ENCODE results near the gene NAALADL2.
"Not testable (repeated sequence)": the region's sequence is repeated elsewhere in the genome, so short reads cannot be mapped to it uniquely, and the experiment has no call there.

Gene NAALADL2

GRCh38 chr3:175389560-175389959 is 530.4 kb downstream of the NAALADL2 start:
- no peak for DNase-seq

GRCh38 chr3:175391601-175392000 is 532.5 kb downstream of the NAALADL2 start:
- DNase-seq, result no peak

GRCh38 chr3:175392653-175393052 is 533.5 kb downstream of the NAALADL2 start:
- DNase-seq, result no peak

- DNase-seq, result no peak
These were observed 538.2 kb downstream of the NAALADL2 start for GRCh38 chr3:175397372-175397771.

GRCh38 chr3:175398676-175399075 is 539.5 kb downstream of the NAALADL2 start:
- DNase-seq, result no peak

- no peak for DNase-seq
These were observed 540.2 kb downstream of the NAALADL2 start for GRCh38 chr3:175399156-175399840.

GRCh38 chr3:175404027-175404426 is 544.9 kb downstream of the NAALADL2 start:
- DNase-seq, result no peak

GRCh38 chr3:175404621-175405020 is 545.5 kb downstream of the NAALADL2 start:
- no peak for DNase-seq

GRCh38 chr3:175410251-175410650 is 551.1 kb downstream of the NAALADL2 start:
- no peak for DNase-seq

GRCh38 chr3:175411405-175411804 is 552.3 kb downstream of the NAALADL2 start:
- DNase-seq, result no peak

- DNase-seq, result no peak
These were observed 552.8 kb downstream of the NAALADL2 start for GRCh38 chr3:175411946-175412345.

- DNase-seq, result no peak
These were observed 554.8 kb downstream of the NAALADL2 start for GRCh38 chr3:175413926-175414325.

GRCh38 chr3:175416600-175416999 is 557.5 kb downstream of the NAALADL2 start:
- no peak for DNase-seq

GRCh38 chr3:175417426-175417825 is 558.3 kb downstream of the NAALADL2 start:
- DNase-seq, result no peak

GRCh38 chr3:175421902-175422301 is 562.8 kb downstream of the NAALADL2 start:
- DNase-seq, result no peak

GRCh38 chr3:175422744-175423143 is 563.6 kb downstream of the NAALADL2 start:
- no peak for DNase-seq

GRCh38 chr3:175423848-175424247 is 564.7 kb downstream of the NAALADL2 start:
- DNase-seq, result not testable (repeated sequence)

- DNase-seq, result no peak
These were observed 567.7 kb downstream of the NAALADL2 start for GRCh38 chr3:175426805-175427204.

GRCh38 chr3:175428466-175428865 is 569.3 kb downstream of the NAALADL2 start:
- DNase-seq, result no peak

- no peak for DNase-seq
These were observed 572.0 kb downstream of the NAALADL2 start for GRCh38 chr3:175430983-175431773.

GRCh38 chr3:175432376-175433025 is 573.4 kb downstream of the NAALADL2 start:
- no peak for DNase-seq

- DNase-seq, result no peak
These were observed 574.0 kb downstream of the NAALADL2 start for GRCh38 chr3:175433026-175433674.

- DNase-seq, result no peak
These were observed 575.4 kb downstream of the NAALADL2 start for GRCh38 chr3:175434561-175434960.
